GM12874 (cell line): Measurements from ENCODE around the gene CRK.

ENCODE experiments used
- TF ChIP-seq, protein P1 (sequence below): IDR thresholded peaks from 2 replicates; pipeline ENCODE4 v1.5.1; 2011; ENCODE audit warnings: low read depth, mild to moderate bottlenecking, control low read depth, low read length, moderate library complexity; ENCODE audit not compliant: insufficient read depth

Gene CRK

DNA sequence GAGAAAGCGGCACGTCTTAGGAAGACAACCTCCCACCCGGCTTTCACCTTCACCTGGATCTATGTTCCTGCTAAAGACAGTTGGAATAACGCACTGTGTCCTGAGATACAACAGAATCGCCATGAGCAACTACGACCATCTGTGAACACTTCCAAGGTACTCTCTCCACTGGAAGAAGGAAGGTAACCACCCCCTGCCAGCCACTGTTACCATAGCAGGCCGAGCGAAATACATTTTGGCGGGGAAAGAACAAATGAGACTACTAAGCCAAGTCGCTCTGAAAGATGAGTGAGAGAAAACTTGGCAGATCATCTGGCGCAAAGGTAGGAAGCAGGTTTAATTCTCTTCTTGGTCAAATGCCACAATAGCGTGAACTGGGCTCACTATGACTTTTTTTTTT, 9.8 kb downstream of the CRK start:
- TF ChIP-seq, protein P1, sequence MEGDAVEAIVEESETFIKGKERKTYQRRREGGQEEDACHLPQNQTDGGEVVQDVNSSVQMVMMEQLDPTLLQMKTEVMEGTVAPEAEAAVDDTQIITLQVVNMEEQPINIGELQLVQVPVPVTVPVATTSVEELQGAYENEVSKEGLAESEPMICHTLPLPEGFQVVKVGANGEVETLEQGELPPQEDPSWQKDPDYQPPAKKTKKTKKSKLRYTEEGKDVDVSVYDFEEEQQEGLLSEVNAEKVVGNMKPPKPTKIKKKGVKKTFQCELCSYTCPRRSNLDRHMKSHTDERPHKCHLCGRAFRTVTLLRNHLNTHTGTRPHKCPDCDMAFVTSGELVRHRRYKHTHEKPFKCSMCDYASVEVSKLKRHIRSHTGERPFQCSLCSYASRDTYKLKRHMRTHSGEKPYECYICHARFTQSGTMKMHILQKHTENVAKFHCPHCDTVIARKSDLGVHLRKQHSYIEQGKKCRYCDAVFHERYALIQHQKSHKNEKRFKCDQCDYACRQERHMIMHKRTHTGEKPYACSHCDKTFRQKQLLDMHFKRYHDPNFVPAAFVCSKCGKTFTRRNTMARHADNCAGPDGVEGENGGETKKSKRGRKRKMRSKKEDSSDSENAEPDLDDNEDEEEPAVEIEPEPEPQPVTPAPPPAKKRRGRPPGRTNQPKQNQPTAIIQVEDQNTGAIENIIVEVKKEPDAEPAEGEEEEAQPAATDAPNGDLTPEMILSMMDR = no peak

GRCh38 chr17:1442187-1442586, 13.8 kb downstream of the CRK start:
- TF ChIP-seq, protein P1 = no peak

- TF ChIP-seq, protein P1 = no peak
Observed at GRCh38 chr17:1440921-1441320, 15.1 kb downstream of the CRK start.

DNA sequence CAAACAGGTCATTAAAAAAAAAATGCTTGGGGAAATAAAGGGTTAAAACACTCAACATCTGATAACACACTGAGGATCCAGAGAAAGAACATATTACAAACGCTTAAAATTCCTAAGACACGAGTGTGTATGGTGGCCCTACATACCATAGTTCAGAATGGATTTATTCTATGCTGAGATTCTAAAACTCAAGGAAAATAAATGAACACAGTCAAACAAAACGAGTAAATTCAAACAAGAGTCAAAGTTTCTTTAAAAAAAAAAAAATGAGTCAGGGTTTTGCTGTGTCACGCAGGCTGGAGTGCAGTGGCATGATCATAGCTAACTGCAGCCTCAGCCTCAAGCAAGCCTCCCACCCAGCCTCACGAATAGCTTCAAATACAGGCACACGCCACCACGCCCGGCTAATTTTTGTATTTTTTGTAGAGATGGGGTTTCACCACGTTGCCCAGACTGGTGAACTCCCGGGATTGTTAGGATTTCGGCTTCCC, 17.4 kb downstream of the CRK start:
- TF ChIP-seq, protein P1 = no peak

DNA sequence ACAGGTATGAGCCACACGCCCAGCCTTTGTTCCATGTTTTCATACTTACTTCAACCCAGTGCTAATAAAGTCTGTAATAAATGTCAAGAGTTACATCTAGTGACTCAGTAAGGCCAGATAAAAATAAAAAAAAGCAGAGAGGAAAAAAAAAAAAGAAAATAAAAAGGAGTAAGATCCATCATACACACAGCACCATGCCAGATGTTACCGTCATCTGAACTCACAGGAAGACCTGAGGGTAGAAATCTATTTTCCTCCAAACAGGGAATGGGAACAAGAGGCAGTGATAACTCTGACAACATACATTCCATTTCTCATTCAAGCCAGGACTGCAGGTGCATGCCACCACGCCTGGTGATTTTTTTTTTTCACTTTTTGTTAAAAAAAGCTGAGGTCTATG, 20.7 kb downstream of the CRK start:
- TF ChIP-seq, protein P1 = no peak

DNA sequence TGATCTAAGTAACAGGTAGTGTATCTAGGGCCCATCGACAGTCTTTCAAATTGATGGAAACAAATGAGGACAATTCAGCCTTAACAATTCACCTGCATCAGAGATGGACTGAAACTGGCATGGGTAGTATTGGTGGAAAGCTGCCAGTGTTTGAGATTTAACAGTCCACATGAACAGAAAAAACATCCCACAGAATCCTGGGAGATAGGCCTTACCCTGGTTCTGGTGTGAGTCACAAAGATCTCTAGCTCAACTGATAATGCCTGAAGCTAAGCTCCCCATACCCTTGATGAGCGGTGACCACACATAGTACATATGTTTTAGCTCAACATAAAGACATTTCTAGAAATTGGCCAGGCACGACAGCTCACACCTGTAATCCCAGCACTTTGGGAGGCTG, 21.9 kb downstream of the CRK start:
- TF ChIP-seq, protein P1 = no peak

DNA sequence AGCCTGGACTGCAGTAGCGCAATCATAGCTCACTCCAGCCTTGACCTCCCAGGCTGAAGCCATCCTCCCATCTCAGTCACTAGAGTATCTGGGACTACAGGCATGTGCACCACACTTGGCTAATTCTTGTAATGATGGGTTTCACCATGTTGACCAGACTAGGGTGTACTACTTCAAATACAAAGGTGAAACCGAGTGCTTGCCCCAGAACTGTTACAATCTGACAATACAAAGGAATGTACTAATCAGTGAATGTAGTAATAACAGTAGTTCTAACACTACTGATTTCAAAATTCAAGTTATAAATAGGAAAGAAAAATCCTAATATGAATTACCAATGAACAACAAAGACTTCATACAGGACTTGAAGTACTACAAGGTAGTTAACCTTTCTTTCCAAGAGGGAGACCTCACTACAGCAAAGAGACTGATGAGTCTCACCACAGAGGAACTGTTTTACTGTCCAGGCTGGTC, 24.4 kb downstream of the CRK start:
- TF ChIP-seq, protein P1 = no peak
